Measurements from ENCODE around the gene SLC4A8.

Gene SLC4A8

DNA sequence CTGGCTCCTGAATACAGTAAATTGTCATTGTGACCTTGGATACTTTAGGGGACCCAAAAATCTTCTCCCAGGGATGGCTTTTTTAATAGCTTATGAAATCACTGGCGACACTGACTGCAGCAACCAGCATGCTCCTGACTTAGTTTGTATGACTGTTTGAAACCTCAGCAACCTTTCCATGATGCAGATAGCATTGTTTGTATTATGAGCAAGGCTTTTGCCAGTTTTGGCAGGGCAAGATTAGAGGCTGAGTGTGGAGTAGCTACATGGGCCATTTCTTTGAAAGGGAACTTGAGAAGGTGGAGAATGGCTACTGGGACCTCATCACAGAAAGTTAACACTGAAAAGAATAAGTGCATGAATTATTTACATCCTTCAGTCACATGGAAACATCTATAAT, 50.9 kb downstream of the SLC4A8 start:
- no peaks in the 10 kb centered on the region for H3K36me3 ChIP-seq (ENCODE audit: control insufficient read depth, low read length)
- H3K4me2 ChIP-seq (ENCODE audit: low read length): no peak overlapping the region
- no peaks in the 10 kb centered on the region for H4K20me1 ChIP-seq (ENCODE audit: control insufficient read depth, insufficient read depth, low read depth, low read length)
- no peak overlapping the region for H3K27ac ChIP-seq (ENCODE audit: low read depth, low read length)
- TF ChIP-seq EZH2phosphoT487 (IDR thresholded peaks at IDR 0.05; ENCODE audit: borderline replicate concordance, low read length): no peak
- TF ChIP-seq, protein P1, sequence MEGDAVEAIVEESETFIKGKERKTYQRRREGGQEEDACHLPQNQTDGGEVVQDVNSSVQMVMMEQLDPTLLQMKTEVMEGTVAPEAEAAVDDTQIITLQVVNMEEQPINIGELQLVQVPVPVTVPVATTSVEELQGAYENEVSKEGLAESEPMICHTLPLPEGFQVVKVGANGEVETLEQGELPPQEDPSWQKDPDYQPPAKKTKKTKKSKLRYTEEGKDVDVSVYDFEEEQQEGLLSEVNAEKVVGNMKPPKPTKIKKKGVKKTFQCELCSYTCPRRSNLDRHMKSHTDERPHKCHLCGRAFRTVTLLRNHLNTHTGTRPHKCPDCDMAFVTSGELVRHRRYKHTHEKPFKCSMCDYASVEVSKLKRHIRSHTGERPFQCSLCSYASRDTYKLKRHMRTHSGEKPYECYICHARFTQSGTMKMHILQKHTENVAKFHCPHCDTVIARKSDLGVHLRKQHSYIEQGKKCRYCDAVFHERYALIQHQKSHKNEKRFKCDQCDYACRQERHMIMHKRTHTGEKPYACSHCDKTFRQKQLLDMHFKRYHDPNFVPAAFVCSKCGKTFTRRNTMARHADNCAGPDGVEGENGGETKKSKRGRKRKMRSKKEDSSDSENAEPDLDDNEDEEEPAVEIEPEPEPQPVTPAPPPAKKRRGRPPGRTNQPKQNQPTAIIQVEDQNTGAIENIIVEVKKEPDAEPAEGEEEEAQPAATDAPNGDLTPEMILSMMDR (IDR thresholded peaks at IDR 0.05; ENCODE audit: low read depth, low read length, poor library complexity, severe bottlenecking): no peak
- no peaks in the 10 kb centered on the region for H3K9me2 ChIP-seq (replicated peaks; ENCODE audit: control insufficient read depth, low read length)
- H3K27me3 ChIP-seq (ENCODE audit: control insufficient read depth, low read length): no peaks in the 10 kb centered on the region
- no peaks in the 10 kb centered on the region for H3K9me3 ChIP-seq (ENCODE audit: control insufficient read depth, insufficient read depth, low read length)
- peaks cover under 1% of the 10 kb centered on the region; the same call in 1 of the 2 replicates for H3F3A ChIP-seq (ENCODE audit: control insufficient read depth, insufficient read depth)
- H3K4me3 ChIP-seq (ENCODE audit: low read length): no peak overlapping the region
- no peaks in the 10 kb centered on the region for H3K79me2 ChIP-seq (ENCODE audit: control insufficient read depth, low read length)
- H3K4me1 ChIP-seq (ENCODE audit: control insufficient read depth, low read length): peaks cover 40% of the 10 kb centered on the region

DNA sequence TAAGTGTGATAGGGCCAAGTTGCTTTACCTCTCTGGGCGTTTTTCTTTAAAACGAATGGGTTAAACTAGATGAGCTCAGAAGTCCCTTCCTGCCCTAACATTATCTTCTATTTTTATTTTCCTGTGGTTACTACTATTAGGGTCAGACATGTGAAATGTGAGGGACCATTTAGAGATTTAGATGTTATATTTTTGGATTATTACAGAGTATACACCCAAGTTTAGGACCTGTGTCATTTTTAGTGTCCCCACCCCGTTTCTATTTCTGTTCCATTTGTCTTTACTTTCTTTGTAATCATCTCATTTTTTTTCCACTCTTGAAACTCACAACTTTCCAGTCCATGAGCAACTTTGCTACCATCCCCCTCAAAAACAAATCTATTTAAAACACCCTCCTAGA, 56.3 kb downstream of the SLC4A8 start:
- peak overlapping the region; percentile 66 for H3K4me2 ChIP-seq (ENCODE audit: low read length)

DNA sequence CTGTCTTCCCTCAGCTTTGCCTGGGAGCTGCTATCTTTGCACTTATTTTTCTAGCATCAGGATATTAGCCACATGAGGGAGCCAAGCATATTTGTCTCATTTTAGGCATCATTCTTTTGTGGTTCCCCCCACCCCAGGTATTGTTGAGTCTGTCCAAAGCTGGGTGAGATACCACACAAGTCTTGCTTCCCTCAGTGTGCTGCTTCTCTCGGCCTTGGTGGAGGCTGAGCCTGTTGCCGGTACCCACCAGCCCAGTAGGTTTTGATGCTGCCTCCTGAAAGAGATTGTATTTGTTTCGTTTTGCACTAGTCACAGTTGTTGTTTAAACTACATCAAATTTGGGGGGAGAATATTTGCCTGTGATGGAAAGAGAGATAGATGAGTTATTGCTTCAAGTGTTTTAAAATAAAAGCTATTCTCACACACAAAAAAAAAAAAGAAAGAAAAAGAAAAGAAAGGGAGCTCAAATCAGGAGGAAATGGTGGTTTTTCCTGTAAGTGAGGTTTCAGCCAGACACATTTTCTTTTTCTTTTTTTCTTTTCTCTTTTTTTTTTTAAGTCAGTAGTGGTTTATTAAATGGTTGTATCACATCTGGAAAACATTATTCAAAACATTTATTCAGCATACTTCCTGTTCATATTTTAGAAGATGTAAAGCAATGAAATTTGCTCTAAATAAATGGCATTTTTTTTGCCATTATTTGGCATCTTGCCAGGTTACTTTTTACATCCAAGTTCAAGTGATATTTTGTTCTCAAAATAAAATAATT, 58.5 kb downstream of the SLC4A8 start:
- Histone ChIP-seq H3K79me2 (ENCODE audit: control insufficient read depth, low read length) (no peaks in the 10 kb centered on the region), H3K4me2 (ENCODE audit: low read length) (peak overlapping the region; percentile 80), H3K9me3 (ENCODE audit: control insufficient read depth, insufficient read depth, low read length) (no peaks in the 10 kb centered on the region), H3K4me1 (ENCODE audit: control insufficient read depth, low read length) (peaks cover 51% of the 10 kb centered on the region), H4K20me1 (ENCODE audit: control insufficient read depth, insufficient read depth, low read depth, low read length) (no peaks in the 10 kb centered on the region), H3K27ac (ENCODE audit: low read depth, low read length) (peak overlapping the region; percentile 72), H3F3A (ENCODE audit: control insufficient read depth, insufficient read depth) (peaks cover 18% of the 10 kb centered on the region; the same call in 1 of the 2 replicates), H3K27me3 (ENCODE audit: control insufficient read depth, low read length) (no peaks in the 10 kb centered on the region), H3K9me2 (replicated peaks; ENCODE audit: control insufficient read depth, low read length) (no peaks in the 10 kb centered on the region), H3K4me3 (ENCODE audit: low read length) (peak overlapping the region; percentile 52), H3K36me3 (ENCODE audit: control insufficient read depth, low read length) (no peaks in the 10 kb centered on the region)
- TF ChIP-seq, protein P1 (IDR thresholded peaks at IDR 0.05; ENCODE audit: low read depth, low read length, poor library complexity, severe bottlenecking): peak; percentile 25
- TF ChIP-seq EZH2phosphoT487 (IDR thresholded peaks at IDR 0.05; ENCODE audit: borderline replicate concordance, low read length): no peak

More for the DNA sequence above, 56.3 kb downstream of the SLC4A8 start:
- H3K27me3 ChIP-seq (ENCODE audit: control insufficient read depth, low read length): no peaks in the 10 kb centered on the region
- H3K4me3 ChIP-seq (ENCODE audit: low read length): peak overlapping the region; percentile 41
- peaks cover 18% of the 10 kb centered on the region; the same call in 1 of the 2 replicates for H3F3A ChIP-seq (ENCODE audit: control insufficient read depth, insufficient read depth)
- no peaks in the 10 kb centered on the region for H3K36me3 ChIP-seq (ENCODE audit: control insufficient read depth, low read length)
- no peaks in the 10 kb centered on the region for H3K9me2 ChIP-seq (replicated peaks; ENCODE audit: control insufficient read depth, low read length)
- H3K4me1 ChIP-seq (ENCODE audit: control insufficient read depth, low read length): peaks cover 51% of the 10 kb centered on the region
- H3K9me3 ChIP-seq (ENCODE audit: control insufficient read depth, insufficient read depth, low read length): no peaks in the 10 kb centered on the region
- no peak for TF ChIP-seq EZH2phosphoT487 (IDR thresholded peaks at IDR 0.05; ENCODE audit: borderline replicate concordance, low read length)
- TF ChIP-seq, protein P1 (IDR thresholded peaks at IDR 0.05; ENCODE audit: low read depth, low read length, poor library complexity, severe bottlenecking): no peak
- no peaks in the 10 kb centered on the region for H4K20me1 ChIP-seq (ENCODE audit: control insufficient read depth, insufficient read depth, low read depth, low read length)
- H3K27ac ChIP-seq (ENCODE audit: low read depth, low read length): peak overlapping the region; percentile 72
- H3K79me2 ChIP-seq (ENCODE audit: control insufficient read depth, low read length): no peaks in the 10 kb centered on the region

All from DOHH2 (cell line).